SK-N-SH (cell line): ENCODE data around the gene MISP3. TPM values are rescaled to one million over a fixed set of nuclear protein-coding genes. Genes with fewer than 3 reads are reported as not detected.

Experiments
- CTCF ChIA-PET: fragments of 300-600, 350-600 bp; formaldehyde crosslinking; extraction: SDS; loops from one replicate; lab custom pipeline; 2021; lab: Yijun Ruan, JAX
- POLR2A ChIA-PET: fragments of 350-600 bp; sonication (Branson Sonifier 250); formaldehyde crosslinking; extraction: SDS; loops from one replicate; lab custom pipeline; 2020; ENCODE audit warnings: antibody characterized with exemption, inconsistent platforms; lab: Yijun Ruan, JAX
- DNase-seq: peaks from one replicate; pipeline ENCODE4 v3.0.0; 2012
- H2AFZ ChIP-seq: fragments of 200-600 bp; sonication (generic); 2 replicates; pipeline ENCODE4 v1.8.1; 2016; ENCODE audit warnings: antibody characterized with exemption, mild to moderate bottlenecking, low read depth
- H3F3A ChIP-seq: fragments of 200-600 bp; sonication (generic); replicated peaks from 2 replicates; pipeline ENCODE3; 2016; ENCODE audit warnings: antibody characterized with exemption, mild to moderate bottlenecking; ENCODE audit not compliant: insufficient read depth
- H3K27ac ChIP-seq, 2 experiments: fragments of 200-500 bp in 1 of 2; fragments of 200-600 bp in 1 of 2; sonication (Bioruptor generic) in 1 of 2; sonication (generic), shearing (Covaris generic) in 1 of 2; 2 replicates each; pipeline versions ENCODE4 v1.5.1 to v1.6.1; 2014 to 2016; ENCODE audit warnings: low read depth in 2 of 2, inconsistent platforms in 1 of 2, low read length in 1 of 2, mild to moderate bottlenecking in 1 of 2, mixed read lengths in 1 of 2
- H3K27me3 ChIP-seq: fragments of 200-600 bp; sonication (generic), shearing (Covaris generic); 2 replicates; pipeline ENCODE4 v1.6.1; 2016; ENCODE audit warnings: mixed run types; ENCODE audit not compliant: insufficient read depth
- H3K36me3 ChIP-seq, 2 experiments: fragments of 200-500 bp in 1 of 2; fragments of 200-600 bp in 1 of 2; sonication (Bioruptor generic) in 1 of 2; sonication (generic) in 1 of 2; replicated peaks in 1 of 2; 2 replicates each; pipeline versions ENCODE3 to v1.5.1; 2014 to 2016; ENCODE audit warnings: low read length in 1 of 2, mild to moderate bottlenecking in 1 of 2; ENCODE audit not compliant: insufficient read depth in 2 of 2, control insufficient read depth in 1 of 2
- H3K4me1 ChIP-seq, 2 experiments: fragments of 200-500 bp in 1 of 2; fragments of 200-600 bp in 1 of 2; sonication (Bioruptor generic) in 1 of 2; sonication (generic), shearing (Covaris generic) in 1 of 2; 2 replicates each; pipeline versions ENCODE4 v1.5.1 to v1.6.1; 2014 to 2016; ENCODE audit warnings: low read depth in 1 of 2, low read length in 1 of 2, mixed run types in 1 of 2; ENCODE audit not compliant: insufficient read depth in 2 of 2, control insufficient read depth in 1 of 2
- H3K4me2 ChIP-seq: fragments of 200-600 bp; sonication (generic), shearing (Covaris generic); 2 replicates; pipeline ENCODE4 v1.6.1; 2017; ENCODE audit warnings: mixed run types
- H3K4me3 ChIP-seq, 2 experiments: fragments of 200-500 bp in 1 of 2; fragments of 200-600 bp in 1 of 2; sonication (Bioruptor generic) in 1 of 2; sonication (generic), shearing (Covaris generic) in 1 of 2; 2 replicates each; pipeline versions ENCODE4 v1.5.1 to v1.8.1; 2014 to 2016; ENCODE audit warnings: low read depth in 2 of 2, inconsistent platforms in 1 of 2, low read length in 1 of 2, mild to moderate bottlenecking in 1 of 2, mixed read lengths in 1 of 2, moderate library complexity in 1 of 2
- H3K79me2 ChIP-seq: fragments of 200-600 bp; sonication (generic); 2 replicates; pipeline ENCODE4 v1.8.1; 2017; ENCODE audit warnings: mild to moderate bottlenecking; ENCODE audit not compliant: insufficient read depth
- H3K9ac ChIP-seq: fragments of 200-600 bp; sonication (generic); 2 replicates; pipeline ENCODE4 v1.6.1; 2017; ENCODE audit warnings: mixed run types
- H3K9me2 ChIP-seq: fragments of 200-600 bp; sonication (generic); 2 replicates; pipeline ENCODE4 v1.6.1; 2017; ENCODE audit warnings: mixed run types
- H3K9me3 ChIP-seq: fragments of 200-600 bp; sonication (generic); 2 replicates; pipeline ENCODE4 v1.6.1; 2017; ENCODE audit warnings: mixed run types, mild to moderate bottlenecking, moderate library complexity
- H4K20me1 ChIP-seq: fragments of 200-600 bp; sonication (generic); 2 replicates; pipeline ENCODE4 v1.6.1; 2017; ENCODE audit warnings: mild to moderate bottlenecking, mixed run types; ENCODE audit not compliant: insufficient read depth
- CHD2 ChIP-seq: fragments of 150-350 bp; IDR thresholded peaks from 2 replicates; pipeline ENCODE4 v1.6.1; 2018; ENCODE audit warnings: low read length; ENCODE audit not compliant: partially characterized antibody
- CTCF ChIP-seq: fragments of 200-600 bp; sonication (generic); IDR thresholded peaks from 2 replicates; pipeline ENCODE4 v1.6.1; 2017; ENCODE audit warnings: antibody characterized with exemption, mild to moderate bottlenecking, moderate library complexity
- ELF1 ChIP-seq: IDR thresholded peaks from 2 replicates; pipeline ENCODE4 v1.4.0; 2012
- EP300 ChIP-seq, 2 experiments: IDR thresholded peaks; 2 replicates each; pipeline versions ENCODE4 v1.4.0 to v1.6.1; 2012; ENCODE audit warnings: borderline replicate concordance in 1 of 2, low read depth in 1 of 2, low read length in 1 of 2
- FOSL2 ChIP-seq: IDR thresholded peaks from 2 replicates; pipeline ENCODE4 v1.4.0; 2012; ENCODE audit warnings: low read depth, mild to moderate bottlenecking, moderate library complexity, borderline replicate concordance
- FOXJ3 ChIP-seq: sonication (generic); formaldehyde crosslinking; IDR thresholded peaks from 2 replicates; pipeline ENCODE4 v1.5.1; 2020; ENCODE audit warnings: mild to moderate bottlenecking, missing genetic modification reagents
- FOXM1 ChIP-seq: IDR thresholded peaks from 2 replicates; pipeline ENCODE4 v1.4.0; 2012; ENCODE audit warnings: low read depth, mild to moderate bottlenecking
- GABPA ChIP-seq: IDR thresholded peaks from 2 replicates; pipeline ENCODE4 v1.4.0; 2012; ENCODE audit warnings: low read depth, mild to moderate bottlenecking
- GATA2 ChIP-seq: sonication (generic); formaldehyde crosslinking; IDR thresholded peaks from 2 replicates; pipeline ENCODE4 v1.5.0; 2020; ENCODE audit warnings: mild to moderate bottlenecking, missing genetic modification reagents
- IRF3 ChIP-seq: fragments of 150-350 bp; IDR thresholded peaks from 2 replicates; pipeline ENCODE4 v1.6.1; 2016; ENCODE audit warnings: mild to moderate bottlenecking, low read depth, low read length
- MAX ChIP-seq: IDR thresholded peaks from 2 replicates; pipeline ENCODE4 v1.4.0; 2012; ENCODE audit warnings: low read depth
- MEF2A ChIP-seq: IDR thresholded peaks from 2 replicates; pipeline ENCODE4 v1.4.0; 2012; ENCODE audit warnings: low read depth, borderline replicate concordance
- MXI1 ChIP-seq: IDR thresholded peaks from 2 replicates; pipeline ENCODE4 v1.6.1; 2012; ENCODE audit warnings: mild to moderate bottlenecking, low read depth, low read length, improper control_type of control experiment
- NFIC ChIP-seq: IDR thresholded peaks from 2 replicates; pipeline ENCODE4 v1.4.0; 2012; ENCODE audit warnings: borderline replicate concordance
- NRF1 ChIP-seq: IDR thresholded peaks from 2 replicates; pipeline ENCODE4 v1.6.1; 2012; ENCODE audit warnings: low read depth, mild to moderate bottlenecking, low read length
- PBX3 ChIP-seq: IDR thresholded peaks from 2 replicates; pipeline ENCODE4; 2012
- POLR2AphosphoS5 ChIP-seq: IDR thresholded peaks from 2 replicates; pipeline ENCODE4 v1.6.1; 2012; ENCODE audit warnings: low read depth, low read length
- RAD21 ChIP-seq: IDR thresholded peaks from 2 replicates; pipeline ENCODE4 v1.6.1; 2012; ENCODE audit warnings: mild to moderate bottlenecking, low read length
- RFX5 ChIP-seq: IDR thresholded peaks from 2 replicates; pipeline ENCODE4 v1.6.1; 2012; ENCODE audit warnings: mild to moderate bottlenecking, improper control_type of control experiment, low read length
- RXRA ChIP-seq: IDR thresholded peaks from 2 replicates; pipeline ENCODE4 v1.4.0; 2012; ENCODE audit warnings: low read depth, mild to moderate bottlenecking, borderline replicate concordance
- SIN3A ChIP-seq: IDR thresholded peaks from 2 replicates; pipeline ENCODE4 v1.6.1; 2012; ENCODE audit warnings: low read depth, mild to moderate bottlenecking, low read length, moderate library complexity, borderline replicate concordance
- SMC3 ChIP-seq: IDR thresholded peaks from 2 replicates; pipeline ENCODE4 v1.6.1; 2012; ENCODE audit warnings: low read depth, low read length, improper control_type of control experiment
- TCF12 ChIP-seq: IDR thresholded peaks from 2 replicates; pipeline ENCODE4 v1.4.0; 2012
- TEAD4 ChIP-seq: IDR thresholded peaks from 2 replicates; pipeline ENCODE4 v1.4.0; 2012; ENCODE audit warnings: mild to moderate bottlenecking, borderline replicate concordance; ENCODE audit not compliant: insufficient read depth
- USF2 ChIP-seq: fragments of 150-350 bp; IDR thresholded peaks from 2 replicates; pipeline ENCODE4 v1.6.1; 2017; ENCODE audit warnings: antibody characterized with exemption, low read length, low read depth, borderline replicate concordance
- YY1 ChIP-seq: IDR thresholded peaks from 2 replicates; pipeline ENCODE4 v1.4.0; 2012; ENCODE audit warnings: low read depth, mild to moderate bottlenecking
- ZBTB33 ChIP-seq: IDR thresholded peaks from 2 replicates; pipeline ENCODE4 v1.4.0; 2012; ENCODE audit warnings: low read depth, borderline replicate concordance
- WGBS: methylation state at CpG from one replicate; pipeline ENCODE4 v1.1.6; 2017; ENCODE audit warnings: low lambda C conversion rate; 5-methylcytosine and 5-hydroxymethylcytosine counted together
- polyA plus RNA-seq, 3 experiments: library from polyadenylated mRNA; depleted of rRNA; stranded (reverse); fragments of >200 nt; gene quantifications; 2 replicates each; pipeline ENCODE4 v1.2.3, GENCODE V29; 2012

Gene MISP3
- polyA plus RNA-seq, 1 of the 3 experiments (the other 2 are of a cell fraction): 2.6 TPM

GRCh38 chr19:14114854-14115253, 42.3 kb downstream of the MISP3 start:
- peaks cover 48% of the 10 kb centered on the region for H3K79me2 ChIP-seq
- peaks cover 15 to 30% of the 10 kb centered on the region in 2 experiments for H3K4me1 ChIP-seq
- CTCF ChIA-PET: interaction anchor here (1.6 to 4.7 kb wide), 6 partner anchors 13 to 234 kb away, joined by 4 to 28 read pairs (median 14); partner anchors contain the start of genes ASF1B, MISP3 and SAMD1
- no peak overlapping the region for H3K4me2 ChIP-seq
- H3F3A ChIP-seq: peaks cover 9% of the 10 kb centered on the region
- no peak overlapping the region for H3K27ac ChIP-seq
- no peaks in the 10 kb centered on the region for H4K20me1 ChIP-seq
- TF ChIP-seq FOXJ3 (CRISPR knock-in tag) (no peak), NFIC (no peak), RFX5 (no peak), TEAD4 (no peak), PBX3 (no peak), FOSL2 (no peak), YY1 (no peak), TCF12 (no peak), SMC3 (peak; percentile 20; the same call in 1 of the 2 replicates), GATA2 (CRISPR knock-in tag) (no peak), USF2 (no peak), FOXM1 (no peak), SIN3A (no peak), GABPA (no peak), ELF1 (no peak), MEF2A (no peak), IRF3 (no peak), ZBTB33 (no peak), RXRA (no peak), EP300 (IDR thresholded peaks at IDR 0.05; ENCODE audit: borderline replicate concordance in 1 of 2, low read depth in 1 of 2, low read length in 1 of 2) (no peak), RAD21 (peak; percentile 16; the same call in 1 of the 2 replicates), CHD2 (no peak), MAX (no peak), NRF1 (no peak), POLR2AphosphoS5 (no peak), MXI1 (no peak), CTCF (peak; percentile 52)
- POLR2A ChIA-PET: no interaction called here
- H3K36me3 ChIP-seq: no peaks in the 10 kb centered on the region
- DNase-seq: peak; percentile 60
- H3K4me3 ChIP-seq: no peak overlapping the region
- H3K9ac ChIP-seq: no peak overlapping the region
- 82% methylated on average over 9 of the region's 9 CpGs for WGBS
- no peak overlapping the region for H2AFZ ChIP-seq
- no peaks in the 10 kb centered on the region for H3K9me3 ChIP-seq
- H3K9me2 ChIP-seq: no peaks in the 10 kb centered on the region
- H3K27me3 ChIP-seq: no peaks in the 10 kb centered on the region
